GM12801 (cell line): ENCODE data around the gene TARBP1.

Source experiments
- TF ChIP-seq, protein P1 (sequence below): IDR thresholded peaks from one replicate; pipeline ENCODE4 v1.5.1; 2011; ENCODE audit warnings: control low read depth; ENCODE audit not compliant: insufficient read length; ENCODE audit errors: extremely low read depth

The TARBP1 gene

GRCh38 chr1:234348964-234349363, 130.0 kb downstream of the TARBP1 start:
- TF ChIP-seq, protein P1, sequence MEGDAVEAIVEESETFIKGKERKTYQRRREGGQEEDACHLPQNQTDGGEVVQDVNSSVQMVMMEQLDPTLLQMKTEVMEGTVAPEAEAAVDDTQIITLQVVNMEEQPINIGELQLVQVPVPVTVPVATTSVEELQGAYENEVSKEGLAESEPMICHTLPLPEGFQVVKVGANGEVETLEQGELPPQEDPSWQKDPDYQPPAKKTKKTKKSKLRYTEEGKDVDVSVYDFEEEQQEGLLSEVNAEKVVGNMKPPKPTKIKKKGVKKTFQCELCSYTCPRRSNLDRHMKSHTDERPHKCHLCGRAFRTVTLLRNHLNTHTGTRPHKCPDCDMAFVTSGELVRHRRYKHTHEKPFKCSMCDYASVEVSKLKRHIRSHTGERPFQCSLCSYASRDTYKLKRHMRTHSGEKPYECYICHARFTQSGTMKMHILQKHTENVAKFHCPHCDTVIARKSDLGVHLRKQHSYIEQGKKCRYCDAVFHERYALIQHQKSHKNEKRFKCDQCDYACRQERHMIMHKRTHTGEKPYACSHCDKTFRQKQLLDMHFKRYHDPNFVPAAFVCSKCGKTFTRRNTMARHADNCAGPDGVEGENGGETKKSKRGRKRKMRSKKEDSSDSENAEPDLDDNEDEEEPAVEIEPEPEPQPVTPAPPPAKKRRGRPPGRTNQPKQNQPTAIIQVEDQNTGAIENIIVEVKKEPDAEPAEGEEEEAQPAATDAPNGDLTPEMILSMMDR: no peak

DNA sequence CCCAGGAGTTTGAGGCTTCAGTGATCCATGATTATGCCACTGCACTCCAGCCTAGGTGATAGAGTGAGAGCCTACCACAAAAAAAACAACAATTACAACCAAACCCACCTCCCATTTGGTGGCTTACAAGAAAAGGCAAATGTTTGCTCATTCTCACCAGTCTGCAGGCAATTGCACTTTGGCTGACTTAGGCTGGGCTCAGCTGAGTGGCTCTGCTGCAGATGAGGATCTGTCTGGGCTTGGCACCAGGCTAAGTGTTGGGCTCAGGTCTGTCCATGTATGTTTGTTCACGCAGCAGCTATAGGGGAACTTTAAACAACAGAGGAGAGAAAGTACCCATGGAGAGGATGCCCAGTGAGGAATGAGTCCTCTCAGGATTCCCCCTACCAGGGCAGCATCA, 133.7 kb downstream of the TARBP1 start:
- TF ChIP-seq, protein P1: no peak

DNA sequence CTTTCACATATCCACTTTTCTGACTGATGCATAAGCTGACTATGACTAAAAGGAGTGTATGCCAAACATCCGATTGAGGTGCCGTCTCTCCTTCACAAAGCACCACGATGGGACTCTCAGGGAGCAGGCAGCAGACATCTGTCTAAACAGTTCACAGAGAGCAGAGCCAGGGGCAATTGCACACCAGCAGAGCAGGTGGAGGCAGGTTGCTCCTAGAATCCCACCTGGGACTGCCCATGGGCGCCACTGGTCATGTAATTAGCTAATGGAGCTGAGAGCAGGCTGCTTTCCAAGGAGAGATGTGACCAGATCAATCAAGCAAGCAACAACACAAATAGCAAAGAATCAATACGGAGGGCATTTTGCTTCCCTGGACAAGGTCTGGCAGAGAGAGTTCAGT, 136.2 kb downstream of the TARBP1 start:
- TF ChIP-seq, protein P1: no peak
